K562 (cell line): ENCODE results near the gene LRMDA. TPM values are rescaled to one million over a fixed set of nuclear protein-coding genes. Genes with fewer than 3 reads are reported as not detected.

Experiments
- ATAC-seq: fragments of 200-7000 bp; cut with Tn5 transposase; 3 replicates; pipeline ENCODE4 v1.9.1; 2020; ENCODE audit warnings: moderate library complexity
- BruUV-seq: library from RNA; stranded (reverse); fragments of 400-500 nt; replicated peaks from 2 replicates; lab custom pipeline; 2021; lab: Mats Ljungman, UMichigan
- CTCF ChIA-PET: fragments of 300-600 bp; formaldehyde crosslinking; extraction: SDS; loops from one replicate; lab custom pipeline; 2021; ENCODE audit warnings: low intra/inter-chr PET ratio; lab: Yijun Ruan, JAX
- POLR2A ChIA-PET: fragments of 300-600, 350-650 bp; sonication (Branson Sonifier 250); formaldehyde crosslinking; extraction: SDS; loops from one replicate; lab custom pipeline; 2021; ENCODE audit warnings: antibody characterized with exemption, inconsistent platforms; lab: Yijun Ruan, JAX
- DNase-seq, 4 experiments: peaks; one replicate each; pipeline versions ENCODE4 v3.0.0 to v3.0.0-alpha.2; 2011 to 2018; ENCODE audit warnings: low spot score in 3 of 4, mixed read lengths in 3 of 4; ENCODE audit errors: extremely low read depth in 1 of 4
- FAIRE-seq: peaks from 2 replicates; lab custom pipeline; 2011; peaks lifted over from hg19 to GRCh38; lab: Jason Lieb, UNC
- H2AFZ ChIP-seq: 2 replicates; pipeline ENCODE4 v1.6.0; 2011; ENCODE audit warnings: low read depth, low read length, control low read depth, inconsistent platforms
- H3K27ac ChIP-seq: fragments of 200-600 bp; 3 replicates; pipeline ENCODE4 v1.8.0; 2011; ENCODE audit warnings: low read depth, mild to moderate bottlenecking, control low read depth, inconsistent platforms, low read length, moderate library complexity, mixed read lengths; ENCODE audit errors: extremely low read depth
- H3K27me3 ChIP-seq, 2 experiments: fragments of 300-600 bp in 1 of 2; 2 replicates in 1 of 2; 3 replicates in 1 of 2; pipeline versions ENCODE4 v1.6.0 to v1.8.0; 2011; ENCODE audit warnings: inconsistent platforms in 2 of 2, low read length in 2 of 2, mild to moderate bottlenecking in 1 of 2, mixed read lengths in 1 of 2, moderate library complexity in 1 of 2; ENCODE audit not compliant: control insufficient read depth in 2 of 2, insufficient read depth in 2 of 2
- H3K36me3 ChIP-seq: fragments of 300-600 bp; 3 replicates; pipeline ENCODE4 v1.8.0; 2011; ENCODE audit warnings: mild to moderate bottlenecking, low read length, inconsistent platforms; ENCODE audit not compliant: control insufficient read depth, insufficient read depth
- H3K4me1 ChIP-seq, 2 experiments: fragments of 200-600 bp in 1 of 2; replicated peaks in 1 of 2; 2 replicates in 1 of 2; 3 replicates in 1 of 2; pipeline versions ENCODE4 v1.5.1 to v1.8.0; 2011; ENCODE audit warnings: inconsistent platforms in 2 of 2, low read length in 2 of 2, mild to moderate bottlenecking in 1 of 2, mixed read lengths in 1 of 2, moderate library complexity in 1 of 2; ENCODE audit not compliant: control insufficient read depth in 2 of 2, insufficient read depth in 2 of 2
- H3K4me2 ChIP-seq: 2 replicates; pipeline ENCODE4 v1.6.1; 2011; ENCODE audit warnings: low read length, control low read depth, inconsistent platforms, mixed read lengths; ENCODE audit not compliant: insufficient read depth
- H3K4me3 ChIP-seq: fragments of 200-600 bp; sonication (generic), shearing (Covaris generic); 2 replicates; pipeline ENCODE4 v1.5.1; 2016; ENCODE audit warnings: control low read depth, inconsistent platforms
- H3K79me2 ChIP-seq: fragments of 200-600 bp; 3 replicates; pipeline ENCODE4 v1.8.0; 2011; ENCODE audit warnings: low read length, inconsistent platforms; ENCODE audit not compliant: control insufficient read depth, insufficient read depth
- H3K9ac ChIP-seq, 2 experiments: 2 replicates each; pipeline versions ENCODE4 v1.6.0 to v1.6.1; 2011; ENCODE audit warnings: low read depth in 2 of 2, low read length in 2 of 2, control low read depth in 1 of 2, inconsistent platforms in 1 of 2, mild to moderate bottlenecking in 1 of 2, mixed read lengths in 1 of 2; ENCODE audit not compliant: insufficient read depth in 1 of 2
- H3K9me1 ChIP-seq: one replicate; pipeline ENCODE4 v1.6.0; 2011; ENCODE audit warnings: inconsistent platforms, mild to moderate bottlenecking, low read length, moderate library complexity; ENCODE audit not compliant: control insufficient read depth, insufficient read depth
- H3K9me3 ChIP-seq: replicated peaks from 2 replicates; pipeline ENCODE4 v1.5.1; 2011; ENCODE audit warnings: low read depth, low read length, inconsistent platforms; ENCODE audit not compliant: control insufficient read depth, insufficient read depth
- H4K20me1 ChIP-seq: replicated peaks from 2 replicates; pipeline ENCODE4 v1.6.1; 2011; ENCODE audit warnings: low read length, inconsistent platforms, mixed read lengths; ENCODE audit not compliant: control insufficient read depth, insufficient read depth
- BMI1 ChIP-seq: fragments of 150-350 bp; IDR thresholded peaks from 2 replicates; pipeline ENCODE4 v1.6.1; 2014; ENCODE audit warnings: low read length
- ETV5 ChIP-seq: sonication (generic); formaldehyde crosslinking; IDR thresholded peaks from 2 replicates; pipeline ENCODE4 v1.4.0; 2020; ENCODE audit warnings: low read depth, mild to moderate bottlenecking, missing genetic modification reagents
- JUN ChIP-seq, 2 experiments: sonication (generic) in 1 of 2; formaldehyde crosslinking in 1 of 2; IDR thresholded peaks; 2 replicates each; pipeline versions ENCODE4 v1.6.1 to v1.8.0; 2012 to 2022; ENCODE audit warnings: borderline replicate concordance in 2 of 2, mild to moderate bottlenecking in 2 of 2, improper control_type of control experiment in 1 of 2, low read depth in 1 of 2, low read length in 1 of 2, missing genetic modification reagents in 1 of 2
- JUNB ChIP-seq: fragments of 450-650 bp; formaldehyde crosslinking; conservative IDR thresholded peaks from 2 replicates; pipeline ENCODE4 v1.4.0; 2020; ENCODE audit warnings: mild to moderate bottlenecking
- PHTF2 ChIP-seq: fragments of 250-450 bp; sonication (Bioruptor Pico); IDR thresholded peaks from 2 replicates; pipeline ENCODE4 v1.5.0; 2021; ENCODE audit warnings: mild to moderate bottlenecking
- ZNF431 ChIP-seq: sonication (generic); formaldehyde crosslinking; IDR thresholded peaks from 2 replicates; pipeline ENCODE4 v1.8.0; 2022; ENCODE audit warnings: mild to moderate bottlenecking, missing genetic modification reagents
- ZNF830 ChIP-seq: fragments of 250-450 bp; sonication (Bioruptor Pico); IDR thresholded peaks from 2 replicates; pipeline ENCODE4 v1.5.0; 2021; ENCODE audit warnings: mild to moderate bottlenecking
- in situ Hi-C: fragments of 300-500 bp; cut with MboI; formaldehyde crosslinking; loops from 4 replicates; pipeline ENCODE4 v1.15.0; 2018; ENCODE audit warnings: inconsistent platforms, mixed read lengths
- intact Hi-C: fragments of 100-400 bp; cut with micrococcal nuclease; formaldehyde crosslinking; loops from 2 replicates; pipeline ENCODE4 v1.14.2; 2022
- polyA plus RNA-seq, 8 experiments: library from polyadenylated mRNA; depleted of rRNA in 4 of 8; stranded (reverse) in 5 of 8; unstranded in 3 of 8; fragments of >200 nt; fragmentation: Nextera tagmentation in 2 of 8; fragmentation: Illumina TruSeq in 1 of 8; extraction: Ambion mirVana in 2 of 8; extraction: Trizol in 1 of 8; gene quantifications; 2 replicates each; pipeline versions ENCODE4 v1.2.1 to v1.2.3, GENCODE V29; 2011 to 2014; ENCODE audit warnings: inconsistent platforms in 1 of 8, missing spikeins in 1 of 8
- total RNA-seq, 7 experiments: library from RNA; depleted of rRNA in 6 of 7; stranded (reverse); fragments of >200 nt in 6 of 7; fragmentation: Illumina TruSeq in 2 of 7; extraction: Trizol in 2 of 7; gene quantifications; 2 replicates each; pipeline versions ENCODE4 v1.2.1 to v1.2.3, GENCODE V29; 2011 to 2021; ENCODE audit warnings: low replicate concordance in 1 of 7

Gene LRMDA
- total and polyA plus RNA-seq, 9 of the 15 experiments (the other 6 are each of a cell fraction or from before 2014, with no cell fraction given): 0.25 TPM; not detected in 8

- no peak for TF ChIP-seq JUN (IDR thresholded peaks at IDR 0.05; ENCODE audit: borderline replicate concordance, low read depth, low read length)
- TF ChIP-seq JUN (CRISPR knock-in tag; IDR thresholded peaks at IDR 0.05; ENCODE audit: borderline replicate concordance): no peak
- TF ChIP-seq JUNB (CRISPR knock-in tag): no peak
- TF ChIP-seq BMI1: no peak
- no peak for TF ChIP-seq ZNF431 (CRISPR knock-in tag)
- no peak for TF ChIP-seq ETV5 (CRISPR knock-in tag)
These were observed 640.4 kb downstream of the LRMDA start (continued) for GRCh38 chr10:76071653-76072365.

- Histone ChIP-seq H4K20me1 (no peaks in the 10 kb centered on the region), H3K4me1 (no peaks in the 10 kb centered on the region), H3K27me3 (no peaks in the 10 kb centered on the region), H3K79me2 (no peaks in the 10 kb centered on the region), H3K9me3 (no peaks in the 10 kb centered on the region), H3K9ac (no peak overlapping the region), H2AFZ (no peak overlapping the region), H3K4me3 (no peak overlapping the region), H3K4me2 (no peak overlapping the region), H3K9me1 (no peaks in the 10 kb centered on the region), H3K27ac (no peak overlapping the region), H3K36me3 (no peaks in the 10 kb centered on the region)
- in situ Hi-C loops (no loop called here), intact Hi-C loops (no loop called here)
- ATAC-seq (no peak), DNase-seq (no peak), FAIRE-seq (no peak)
- ChIA-PET CTCF (no interaction called here), POLR2A (no interaction called here)
- TF ChIP-seq PHTF2 (CRISPR knock-in tag) (no peak), ZNF830 (CRISPR knock-in tag) (no peak)
- no TSS peak for BruUV-seq
These were observed 641.0 kb downstream of the LRMDA start for GRCh38 chr10:76072384-76072783.
